GM21367 (cell line): ENCODE measurements around the gene RAB5A.
"Not testable (repeated sequence)": the region's sequence is repeated elsewhere in the genome, so short reads cannot be mapped to it uniquely, and the experiment has no call there.

Source experiments
- ATAC-seq: cut with Tn5 transposase; IDR thresholded peaks from one replicate; pipeline ENCODE4 v1.9.1; 2021; ENCODE audit not compliant: unreplicated experiment

RAB5A gene

GRCh38 chr3:19946832-19947548 lies at the start of gene RAB5A:
TSS of gene RAB5A (plus strand) at chr3:19947097. CDS start at chr3:19950899, 3,802 bp downstream.
- peak; percentile 95 for ATAC-seq

GRCh38 chr3:19898721-19899120 lies 48.2 kb upstream of the RAB5A start:
- no peak for ATAC-seq

GRCh38 chr3:19899264-19899663 lies 47.6 kb upstream of the RAB5A start:
- no peak for ATAC-seq

- not testable (repeated sequence) for ATAC-seq
These were observed 47.1 kb upstream of the RAB5A start for GRCh38 chr3:19899833-19900232.

GRCh38 chr3:19901337-19901736 lies 45.6 kb upstream of the RAB5A start:
- no peak for ATAC-seq

- no peak for ATAC-seq
These were observed 45.0 kb upstream of the RAB5A start for GRCh38 chr3:19901918-19902317.

GRCh38 chr3:19903649-19904048 lies 43.2 kb upstream of the RAB5A start:
- no peak for ATAC-seq

GRCh38 chr3:19907523-19907922 lies 39.4 kb upstream of the RAB5A start:
- ATAC-seq, result no peak

- no peak for ATAC-seq
These were observed 35.4 kb upstream of the RAB5A start for GRCh38 chr3:19911452-19911851.

- ATAC-seq, result no peak
These were observed 29.7 kb upstream of the RAB5A start for GRCh38 chr3:19917167-19917566.

GRCh38 chr3:19920401-19921080 lies 26.4 kb upstream of the RAB5A start:
- ATAC-seq, result no peak

- peak; percentile 82 for ATAC-seq
These were observed 15.7 kb upstream of the RAB5A start for GRCh38 chr3:19931180-19931692.

- no peak for ATAC-seq
These were observed 15.1 kb upstream of the RAB5A start for GRCh38 chr3:19931767-19932188.

GRCh38 chr3:19932422-19932821 lies 14.5 kb upstream of the RAB5A start:
- ATAC-seq, result no peak

GRCh38 chr3:19934098-19934566 lies 12.8 kb upstream of the RAB5A start, which contains the start of gene EFHB:
TSS of gene EFHB (minus strand) at chr3:19934217. CDS start at chr3:19934018, 199 bp downstream.
- ATAC-seq, result no peak

- ATAC-seq, result no peak
These were observed 9.2 kb upstream of the RAB5A start for GRCh38 chr3:19937459-19938294.

GRCh38 chr3:19938295-19938627 lies 8.6 kb upstream of the RAB5A start:
- no peak for ATAC-seq

GRCh38 chr3:19940643-19941042 lies 6.3 kb upstream of the RAB5A start:
- no peak for ATAC-seq

GRCh38 chr3:19945534-19945933 lies 1.4 kb upstream of the RAB5A start:
- ATAC-seq, result no peak

- ATAC-seq, result no peak
These were observed 697 bp upstream of the RAB5A start for GRCh38 chr3:19945969-19946831.
